ENCODE data around the gene GOPC. TPM values are rescaled to one million over a fixed set of nuclear protein-coding genes. Genes with fewer than 3 reads are reported as not detected.

GOPC gene
- total and polyA plus RNA-seq, 4 donors = 11.4 to 54.5 (median 14.3) TPM

GRCh38 chr6:117607511-117607910, 5.2 kb upstream of the GOPC start:
- WGBS, 2 donors = 77 to 84% methylated on average over 3 of the region's 3 CpGs
- H3K36me3 ChIP-seq (ENCODE audit: control insufficient read depth in 4 of 4, insufficient read depth in 4 of 4, low read length in 4 of 4) = no peaks in the 10 kb centered on the region
- DNase-seq = no peak
- ATAC-seq (ENCODE audit: insufficient read depth, low FRiP score) = no peak
- no peak overlapping the region for H3K9ac ChIP-seq (ENCODE audit: insufficient read depth in 1 of 2, low read length in 2 of 2)
- no peaks in the 10 kb centered on the region for H3K9me3 ChIP-seq (ENCODE audit: control insufficient read depth in 4 of 4, insufficient read depth in 3 of 4, low read length in 3 of 4)
- H3K4me3 ChIP-seq = no peak overlapping the region
- no peaks in the 10 kb centered on the region for H3K27me3 ChIP-seq (ENCODE audit: control insufficient read depth in 3 of 3, insufficient read depth in 3 of 3, low read length in 2 of 3)
- TF ChIP-seq CTCF (IDR thresholded peaks at IDR 0.05; ENCODE audit: control extremely low read depth, extremely low read depth) = no peak
- no peak overlapping the region for H3K27ac ChIP-seq (ENCODE audit: low read depth in 1 of 2, low read length in 1 of 2)
- H3K4me1 ChIP-seq (ENCODE audit: control insufficient read depth in 5 of 5, insufficient read depth in 5 of 5, low read length in 5 of 5) = peaks cover 0 to 4% (median 0%) of the 10 kb centered on the region in 5 donors

DNA sequence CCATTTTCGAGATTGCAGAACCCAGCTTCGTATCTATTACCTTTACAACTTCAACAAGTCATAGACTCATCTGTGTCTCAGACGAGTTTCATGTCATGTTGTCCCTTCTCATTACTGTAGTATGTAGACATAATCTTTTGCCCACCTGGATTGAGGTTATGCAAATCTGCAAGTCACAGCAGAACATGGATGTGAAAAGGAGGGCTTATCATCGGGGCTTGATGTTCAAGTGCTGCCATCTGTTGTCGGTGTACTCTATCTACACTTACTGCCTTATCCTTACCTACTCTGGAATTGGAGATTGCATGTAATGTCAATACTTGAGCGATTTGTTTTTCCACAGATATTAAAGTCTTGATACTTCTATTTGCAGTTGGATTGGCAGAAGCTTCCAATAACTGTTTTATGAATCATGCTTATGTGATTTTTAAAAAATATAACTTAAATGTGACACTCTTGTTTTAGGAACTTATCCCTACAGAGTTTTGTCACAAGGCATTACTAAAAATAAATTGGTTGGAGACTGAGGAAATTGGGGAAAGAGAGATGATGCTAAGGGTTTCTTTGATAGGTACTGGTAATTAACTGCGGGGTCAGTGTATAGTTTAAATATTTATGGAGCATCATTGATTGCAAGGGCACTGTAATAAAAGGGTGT, 3.0 kb upstream of the GOPC start:
- DNase-seq (peak; percentile 51 to 83 (median 71)), ATAC-seq (ENCODE audit: insufficient read depth, low FRiP score) (no peak)

GRCh38 chr6:117603821-117604220, 1.5 kb upstream of the GOPC start:
- no peak for TF ChIP-seq CTCF (IDR thresholded peaks at IDR 0.05; ENCODE audit: control extremely low read depth, extremely low read depth)

More for the DNA sequence above, 3.0 kb upstream of the GOPC start:
- 30 to 31% methylated on average over 7 of the region's 7 CpGs for WGBS, 2 donors
- H3K36me3 ChIP-seq (ENCODE audit: control insufficient read depth in 4 of 4, insufficient read depth in 4 of 4, low read length in 4 of 4) = peaks cover 0 to 6% (median 0%) of the 10 kb centered on the region in 4 donors
- H3K27me3 ChIP-seq (ENCODE audit: control insufficient read depth in 3 of 3, insufficient read depth in 3 of 3, low read length in 2 of 3) = no peaks in the 10 kb centered on the region
- no peak overlapping the region for H3K27ac ChIP-seq (ENCODE audit: low read depth in 1 of 2, low read length in 1 of 2)
- TF ChIP-seq CTCF (IDR thresholded peaks at IDR 0.05; ENCODE audit: control extremely low read depth, extremely low read depth) = peak; percentile 47
- H3K4me1 ChIP-seq (ENCODE audit: control insufficient read depth in 5 of 5, insufficient read depth in 5 of 5, low read length in 5 of 5) = peaks cover 0 to 14% (median 1%) of the 10 kb centered on the region in 5 donors
- H3K9me3 ChIP-seq (ENCODE audit: control insufficient read depth in 4 of 4, insufficient read depth in 3 of 4, low read length in 3 of 4) = no peaks in the 10 kb centered on the region
- no peak overlapping the region for H3K4me3 ChIP-seq
- no peak overlapping the region for H3K9ac ChIP-seq (ENCODE audit: insufficient read depth in 1 of 2, low read length in 2 of 2)

More at GRCh38 chr6:117603821-117604220, 1.5 kb upstream of the GOPC start:
- Histone ChIP-seq H3K4me3 (no peak overlapping the region), H3K27me3 (ENCODE audit: control insufficient read depth in 3 of 3, insufficient read depth in 3 of 3, low read length in 2 of 3) (no peaks in the 10 kb centered on the region), H3K9ac (ENCODE audit: insufficient read depth in 1 of 2, low read length in 2 of 2) (no peak overlapping the region), H3K27ac (ENCODE audit: low read depth in 1 of 2, low read length in 1 of 2) (no peak overlapping the region), H3K36me3 (ENCODE audit: control insufficient read depth in 4 of 4, insufficient read depth in 4 of 4, low read length in 4 of 4) (peaks cover 0 to 6% (median 1%) of the 10 kb centered on the region in 4 donors), H3K4me1 (ENCODE audit: control insufficient read depth in 5 of 5, insufficient read depth in 5 of 5, low read length in 5 of 5) (peaks cover 0 to 17% (median 4%) of the 10 kb centered on the region in 5 donors), H3K9me3 (ENCODE audit: control insufficient read depth in 4 of 4, insufficient read depth in 3 of 4, low read length in 3 of 4) (no peaks in the 10 kb centered on the region)
- WGBS, 2 donors = 91 to 92% methylated on average over 2 of the region's 2 CpGs
- no peak for ATAC-seq (ENCODE audit: insufficient read depth, low FRiP score)
- DNase-seq = no peak

Data from lung (tissue), 12 donors.